ENCODE data around the gene ALG14. TPM values are rescaled to one million over a fixed set of nuclear protein-coding genes. Genes with fewer than 3 reads are reported as not detected.

The ALG14 gene
- total RNA-seq, 1 donor from 2014 or later = 0.74 TPM

GRCh38 chr1:95041491-95042165, 31.1 kb downstream of the ALG14 start:
- intact Hi-C loops (cut with DNase I) = loop anchor here (2.0 kb wide), 1 partner anchor 187 kb away; no protein-coding TSS in a partner anchor
- no peak for DNase-seq (ENCODE audit: extremely low spot score in 2 of 2)
- H3K27ac ChIP-seq = peak overlapping the region; percentile 77
- H3K27me3 ChIP-seq = no peaks in the 10 kb centered on the region
- peak; percentile 68 to 87 (median 72) for TF ChIP-seq CTCF (IDR thresholded peaks at IDR 0.05)
- peak in 1 of 2 donors; percentile 91 for TF ChIP-seq POLR2AphosphoS5 (IDR thresholded peaks at IDR 0.05; ENCODE audit: insufficient read depth in 1 of 2, low read depth in 1 of 2)
- no peak for TF ChIP-seq POLR2A (IDR thresholded peaks at IDR 0.05)
- H3K4me3 ChIP-seq = no peak overlapping the region
- peaks cover 15% of the 10 kb centered on the region for H3K4me1 ChIP-seq
- H3K9me3 ChIP-seq = no peaks in the 10 kb centered on the region
- no peaks in the 10 kb centered on the region for H3K36me3 ChIP-seq

GRCh38 chr1:95040032-95040525, 32.7 kb downstream of the ALG14 start:
- intact Hi-C loops (cut with DNase I) = no loop called here
- H3K27me3 ChIP-seq = no peaks in the 10 kb centered on the region
- no peak overlapping the region for H3K4me3 ChIP-seq
- TF ChIP-seq CTCF (IDR thresholded peaks at IDR 0.05) (no peak), POLR2AphosphoS5 (IDR thresholded peaks at IDR 0.05; ENCODE audit: insufficient read depth in 1 of 2, low read depth in 1 of 2) (no peak), POLR2A (IDR thresholded peaks at IDR 0.05) (no peak)
- no peaks in the 10 kb centered on the region for H3K36me3 ChIP-seq
- peak overlapping the region; percentile 77 for H3K27ac ChIP-seq
- DNase-seq (ENCODE audit: extremely low spot score in 2 of 2) = no peak
- H3K9me3 ChIP-seq = no peaks in the 10 kb centered on the region
- peaks cover 15% of the 10 kb centered on the region for H3K4me1 ChIP-seq

GRCh38 chr1:95039360-95040031, 33.3 kb downstream of the ALG14 start:
- intact Hi-C loops (cut with DNase I) = no loop called here
- H3K9me3 ChIP-seq = no peaks in the 10 kb centered on the region
- TF ChIP-seq CTCF (IDR thresholded peaks at IDR 0.05) (no peak), POLR2AphosphoS5 (IDR thresholded peaks at IDR 0.05; ENCODE audit: insufficient read depth in 1 of 2, low read depth in 1 of 2) (no peak), POLR2A (IDR thresholded peaks at IDR 0.05) (no peak)
- no peak overlapping the region for H3K27ac ChIP-seq
- no peak overlapping the region for H3K4me3 ChIP-seq
- H3K36me3 ChIP-seq = no peaks in the 10 kb centered on the region
- H3K27me3 ChIP-seq = no peaks in the 10 kb centered on the region
- DNase-seq (ENCODE audit: extremely low spot score in 2 of 2) = no peak
- H3K4me1 ChIP-seq = peaks cover 15% of the 10 kb centered on the region

- intact Hi-C loops (cut with DNase I) = no loop called here
- H3K27me3 ChIP-seq = no peaks in the 10 kb centered on the region
- no peaks in the 10 kb centered on the region for H3K4me1 ChIP-seq
- no peak for DNase-seq (ENCODE audit: extremely low spot score in 2 of 2)
- no peak overlapping the region for H3K4me3 ChIP-seq
- TF ChIP-seq POLR2AphosphoS5 (IDR thresholded peaks at IDR 0.05; ENCODE audit: insufficient read depth in 1 of 2, low read depth in 1 of 2) (no peak), POLR2A (IDR thresholded peaks at IDR 0.05) (no peak), CTCF (IDR thresholded peaks at IDR 0.05) (no peak)
- no peaks in the 10 kb centered on the region for H3K36me3 ChIP-seq
- no peaks in the 10 kb centered on the region for H3K9me3 ChIP-seq
- H3K27ac ChIP-seq = no peak overlapping the region
Observed at GRCh38 chr1:95035536-95035935, 37.2 kb downstream of the ALG14 start.

- H3K4me3 ChIP-seq = no peak overlapping the region
- no peaks in the 10 kb centered on the region for H3K36me3 ChIP-seq
- DNase-seq (ENCODE audit: extremely low spot score in 2 of 2) = no peak
- intact Hi-C loops (cut with DNase I) = no loop called here
- no peaks in the 10 kb centered on the region for H3K4me1 ChIP-seq
- H3K9me3 ChIP-seq = no peaks in the 10 kb centered on the region
- no peak for TF ChIP-seq POLR2AphosphoS5 (IDR thresholded peaks at IDR 0.05; ENCODE audit: insufficient read depth in 1 of 2, low read depth in 1 of 2)
- no peak for TF ChIP-seq POLR2A (IDR thresholded peaks at IDR 0.05)
- TF ChIP-seq CTCF (IDR thresholded peaks at IDR 0.05) = no peak
- H3K27me3 ChIP-seq = no peaks in the 10 kb centered on the region
- H3K27ac ChIP-seq = no peak overlapping the region
Observed at GRCh38 chr1:95034506-95034905, 38.2 kb downstream of the ALG14 start.
